IMR-90 (cell line): ENCODE measurements around the gene FBXL4.

Experiments
- CEBPB ChIP-seq: IDR thresholded peaks from 2 replicates; pipeline ENCODE4 v1.6.1; 2012; ENCODE audit warnings: low read depth, low read length, improper control_type of control experiment
- MAFK ChIP-seq: IDR thresholded peaks from 2 replicates; pipeline ENCODE4 v1.6.1; 2012; ENCODE audit warnings: low read depth, low read length, improper control_type of control experiment
- MAZ ChIP-seq: IDR thresholded peaks from 2 replicates; pipeline ENCODE4 v1.6.1; 2012; ENCODE audit warnings: low read depth, mild to moderate bottlenecking, low read length, improper control_type of control experiment, moderate library complexity, borderline replicate concordance
- MXI1 ChIP-seq: IDR thresholded peaks from 2 replicates; pipeline ENCODE4 v1.6.1; 2012; ENCODE audit warnings: low read depth, mild to moderate bottlenecking, low read length, moderate library complexity, borderline replicate concordance
- NFE2L2 ChIP-seq: fragments of 150-350 bp; IDR thresholded peaks from 2 replicates; pipeline ENCODE4 v1.6.1; 2016; ENCODE audit warnings: low read depth, mild to moderate bottlenecking, low read length
- POLR2A ChIP-seq: IDR thresholded peaks from 2 replicates; pipeline ENCODE4 v1.6.1; 2012; ENCODE audit warnings: mild to moderate bottlenecking, low read depth, low read length
- RAD21 ChIP-seq: IDR thresholded peaks from 2 replicates; pipeline ENCODE4 v1.6.1; 2012; ENCODE audit warnings: low read length, improper control_type of control experiment
- RFX5 ChIP-seq: IDR thresholded peaks from 2 replicates; pipeline ENCODE4 v1.8.0; 2012; ENCODE audit warnings: low read depth, mild to moderate bottlenecking, low read length, moderate library complexity
- SMC3 ChIP-seq: fragments of 150-350 bp; IDR thresholded peaks from 2 replicates; pipeline ENCODE4 v1.6.1; 2016; ENCODE audit warnings: low read depth, mild to moderate bottlenecking, antibody characterized with exemption, low read length, moderate library complexity
- TF ChIP-seq, protein P1 (sequence below): fragments of 150-350 bp; IDR thresholded peaks from 2 replicates; pipeline ENCODE4 v1.6.1; 2016; ENCODE audit warnings: low read depth, mild to moderate bottlenecking, low read length, moderate library complexity, borderline replicate concordance
- TF ChIP-seq, protein P2 (sequence below): fragments of 150-350 bp; IDR thresholded peaks from 2 replicates; pipeline ENCODE4 v1.6.1; 2017; ENCODE audit warnings: mild to moderate bottlenecking, antibody characterized with exemption, low read length, low read depth
- TF ChIP-seq, protein P3 (sequence below): conservative IDR thresholded peaks from 2 replicates; pipeline ENCODE4 v1.5.1; 2012; ENCODE audit warnings: mild to moderate bottlenecking, low read depth, low read length, improper control_type of control experiment

DNA sequence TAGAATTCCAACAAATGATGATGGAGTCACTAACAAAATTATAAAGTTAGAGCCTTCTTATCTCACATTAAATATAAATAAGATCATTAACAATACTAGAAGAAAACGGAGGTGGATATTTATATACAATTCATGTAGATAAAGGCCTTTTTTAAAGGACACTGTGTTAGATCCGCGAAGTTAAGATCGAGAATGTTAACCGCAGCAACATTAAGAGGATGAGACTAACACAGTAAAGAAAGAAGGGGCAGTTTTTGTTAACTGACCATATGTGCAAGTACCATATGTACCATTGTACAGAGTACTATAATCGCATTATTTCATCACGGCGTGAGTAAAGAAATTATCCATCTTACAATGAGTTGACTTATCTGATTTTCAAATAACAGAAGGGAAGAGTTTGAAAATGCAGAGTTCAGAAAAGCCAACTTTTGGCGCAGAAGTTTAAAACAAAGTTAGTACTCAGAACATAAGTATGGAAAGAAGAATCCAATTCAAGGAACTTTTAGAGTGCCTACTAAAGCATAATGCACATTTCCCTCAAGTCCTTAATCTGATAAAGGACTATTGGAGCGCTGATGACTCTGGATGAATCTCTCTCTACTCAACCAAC lies 1.4 kb downstream of the FBXL4 start:
- TF ChIP-seq CEBPB (no peak), MAZ (no peak), POLR2A (no peak), NFE2L2 (no peak), RAD21 (no peak), SMC3 (no peak), MXI1 (no peak), RFX5 (no peak), MAFK (no peak)
- TF ChIP-seq, protein P1, sequence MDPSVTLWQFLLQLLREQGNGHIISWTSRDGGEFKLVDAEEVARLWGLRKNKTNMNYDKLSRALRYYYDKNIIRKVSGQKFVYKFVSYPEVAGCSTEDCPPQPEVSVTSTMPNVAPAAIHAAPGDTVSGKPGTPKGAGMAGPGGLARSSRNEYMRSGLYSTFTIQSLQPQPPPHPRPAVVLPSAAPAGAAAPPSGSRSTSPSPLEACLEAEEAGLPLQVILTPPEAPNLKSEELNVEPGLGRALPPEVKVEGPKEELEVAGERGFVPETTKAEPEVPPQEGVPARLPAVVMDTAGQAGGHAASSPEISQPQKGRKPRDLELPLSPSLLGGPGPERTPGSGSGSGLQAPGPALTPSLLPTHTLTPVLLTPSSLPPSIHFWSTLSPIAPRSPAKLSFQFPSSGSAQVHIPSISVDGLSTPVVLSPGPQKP = no peak
- TF ChIP-seq, protein P2, sequence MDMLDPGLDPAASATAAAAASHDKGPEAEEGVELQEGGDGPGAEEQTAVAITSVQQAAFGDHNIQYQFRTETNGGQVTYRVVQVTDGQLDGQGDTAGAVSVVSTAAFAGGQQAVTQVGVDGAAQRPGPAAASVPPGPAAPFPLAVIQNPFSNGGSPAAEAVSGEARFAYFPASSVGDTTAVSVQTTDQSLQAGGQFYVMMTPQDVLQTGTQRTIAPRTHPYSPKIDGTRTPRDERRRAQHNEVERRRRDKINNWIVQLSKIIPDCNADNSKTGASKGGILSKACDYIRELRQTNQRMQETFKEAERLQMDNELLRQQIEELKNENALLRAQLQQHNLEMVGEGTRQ = no peak
- TF ChIP-seq, protein P3, sequence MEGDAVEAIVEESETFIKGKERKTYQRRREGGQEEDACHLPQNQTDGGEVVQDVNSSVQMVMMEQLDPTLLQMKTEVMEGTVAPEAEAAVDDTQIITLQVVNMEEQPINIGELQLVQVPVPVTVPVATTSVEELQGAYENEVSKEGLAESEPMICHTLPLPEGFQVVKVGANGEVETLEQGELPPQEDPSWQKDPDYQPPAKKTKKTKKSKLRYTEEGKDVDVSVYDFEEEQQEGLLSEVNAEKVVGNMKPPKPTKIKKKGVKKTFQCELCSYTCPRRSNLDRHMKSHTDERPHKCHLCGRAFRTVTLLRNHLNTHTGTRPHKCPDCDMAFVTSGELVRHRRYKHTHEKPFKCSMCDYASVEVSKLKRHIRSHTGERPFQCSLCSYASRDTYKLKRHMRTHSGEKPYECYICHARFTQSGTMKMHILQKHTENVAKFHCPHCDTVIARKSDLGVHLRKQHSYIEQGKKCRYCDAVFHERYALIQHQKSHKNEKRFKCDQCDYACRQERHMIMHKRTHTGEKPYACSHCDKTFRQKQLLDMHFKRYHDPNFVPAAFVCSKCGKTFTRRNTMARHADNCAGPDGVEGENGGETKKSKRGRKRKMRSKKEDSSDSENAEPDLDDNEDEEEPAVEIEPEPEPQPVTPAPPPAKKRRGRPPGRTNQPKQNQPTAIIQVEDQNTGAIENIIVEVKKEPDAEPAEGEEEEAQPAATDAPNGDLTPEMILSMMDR = no peak
